Heart right ventricle (tissue), 16 donors: ENCODE measurements around the gene RAD51B. TPM values are rescaled to one million over a fixed set of nuclear protein-coding genes. Genes with fewer than 3 reads are reported as not detected.
A peak's percentile ranks its signal among the peaks of the same experiment; 100 is the strongest.

Experiments used
- ATAC-seq, 8 donors: fragments of 200-7000 bp; cut with Tn5 transposase; one replicate each; pipeline ENCODE4 v1.9.1; 2020; ENCODE audit warnings: mild to moderate bottlenecking in 8 of 8, moderate library complexity in 8 of 8, moderate number of reproducible peaks in 1 of 8
- DNase-seq, 2 donors: peaks; one replicate each; pipeline ENCODE4 v3.0.0-alpha.2; 2020
- H3K27ac ChIP-seq, 10 donors: fragments of 200-600 bp; sonication (generic) in 2 of 10; one replicate each; pipeline versions ENCODE4 v1.5.0 to v1.8.0; 2020 to 2022; ENCODE audit warnings: mild to moderate bottlenecking in 3 of 10
- H3K27me3 ChIP-seq, 7 donors: fragments of 200-600 bp; one replicate each; pipeline ENCODE4 v1.8.0; 2021 to 2022; ENCODE audit warnings: mild to moderate bottlenecking in 2 of 7
- H3K36me3 ChIP-seq, 9 donors: fragments of 200-600 bp; sonication (generic) in 1 of 9; one replicate each; pipeline versions ENCODE4 v1.5.0 to v1.8.0; 2020 to 2022; ENCODE audit warnings: mild to moderate bottlenecking in 2 of 9
- H3K4me1 ChIP-seq, 9 donors: fragments of 200-600 bp; sonication (generic) in 1 of 9; one replicate each; pipeline versions ENCODE4 v1.5.0 to v1.8.0; 2020 to 2022; ENCODE audit warnings: mild to moderate bottlenecking in 4 of 9
- H3K4me3 ChIP-seq, 10 donors: fragments of 200-600 bp; sonication (generic) in 2 of 10; one replicate each; pipeline versions ENCODE4 v1.5.0 to v1.8.0; 2020 to 2022; ENCODE audit warnings: mild to moderate bottlenecking in 7 of 10, moderate library complexity in 2 of 10
- H3K9me3 ChIP-seq, 11 donors: fragments of 200-600 bp in 10 of 11; sonication (generic) in 2 of 11; one replicate each; pipeline versions ENCODE4 v1.5.0 to v1.8.0; 2013 to 2022; ENCODE audit warnings: mild to moderate bottlenecking in 2 of 11, control low read depth in 1 of 11, moderate library complexity in 1 of 11
- WGBS, 2 donors: extraction: QIAGEN DNeasy Blood & Tissue Kit; methylation state at CpG; one replicate each; pipeline ENCODE4 v1.1.7; 2013; ENCODE audit warnings: inconsistent platforms in 1 of 2; 5-methylcytosine and 5-hydroxymethylcytosine counted together
- intact Hi-C, 10 donors: fragments of 100-400 bp; cut with DNase I; formaldehyde crosslinking; loops; one replicate each; pipeline versions ENCODE4 v1.11.1 to v1.14.2; 2022
- polyA plus RNA-seq, 2 donors: library from polyadenylated mRNA; stranded (reverse); fragments of 200-250 nt; gene quantifications; one replicate each; pipeline ENCODE4 v1.2.3, GENCODE V29; 2013
- total RNA-seq, 10 donors: library from RNA; stranded (reverse); fragmentation: NEBNext Ultra II Directional in 3 of 10; extraction: Animal tissue kit (Norgen Biotek cat#: 25700) in 3 of 10; gene quantifications; one replicate each; pipeline versions ENCODE4 v1.2.1 to v1.2.4, GENCODE V29; 2021 to 2023
- TF ChIP-seq, protein P1 (sequence below), 9 donors: fragments of 200-600 bp; sonication (generic) in 2 of 9; IDR thresholded peaks; one replicate each; pipeline versions ENCODE4 v1.5.0 to v1.8.0; 2021 to 2022; ENCODE audit warnings: antibody characterized with exemption in 9 of 9, mild to moderate bottlenecking in 5 of 9, moderate library complexity in 1 of 9
- donor health status: Arrhythmogenic right ventricular cardiomyopathy.
- donor health status: ischemic (EF 13 %, LVEDD 7.1; RV severe dilation, severe dysfunction).
- donor health status: healthy with polysubstance abuse.
- donor health status: DM: no; HTN: yes; CAD: no.
- donor health status: DM: no; HTN: no; CAD: no.
- donor health status: ischemic (EF 25% LVEDD 6.9; RV normal size, moderate dysfunction).
- donor health status: ischemic (EF 25% LVEDD 5.7; RV mildly dilated, moderate dysfunction).
- donor health status: healthy.
- donor health status: DM: yes; HTN: yes; CAD: no.
- donor health status: Ischemic cardiomyopathy.
- donor health status: ischemic (EF 35%, LVEDD 5.7; RV mildly dilated, moderate dysfunction).
- donor health status: nonischemic (EF 11% LVEDD 7.7; RV severe dilation, severe dysfunction).
- donor health status: DM: yes; HTN: yes; CAD: no.
- donor health status: PGD.
- donor health status: ischemic (EF 29% LVEDD 5.4; RV normal size, mild dysfunction).
- donor health status: nonischemic (EF 23%, LVEDD 6.1; RV moderate dilation, normal function).

The RAD51B gene
- total and polyA plus RNA-seq, 12 donors, result 0.88 to 8.6 (median 3.5) TPM

DNA sequence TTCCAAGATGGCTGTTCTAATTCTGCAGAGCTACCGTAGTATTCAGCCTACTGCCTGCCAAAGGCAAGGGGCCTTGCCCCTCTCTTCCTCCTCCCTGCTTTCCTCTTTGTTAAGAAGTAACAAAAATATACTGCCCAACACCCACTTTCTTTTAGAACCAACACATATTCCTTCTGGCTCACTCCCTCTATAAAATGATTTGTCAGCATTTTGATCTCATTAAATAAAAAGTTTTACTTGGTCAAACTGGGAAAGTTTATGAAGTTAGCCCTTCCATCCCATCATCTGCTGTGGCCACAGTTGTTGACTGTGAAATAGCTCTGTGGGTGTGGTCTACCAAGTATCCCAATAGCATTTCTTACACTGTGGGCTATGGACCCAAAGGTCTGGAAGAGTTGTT lies 500.9 kb downstream of the RAD51B start:
- Histone ChIP-seq H3K27me3 (no peaks in the 10 kb centered on the region), H3K36me3 (no peaks in the 10 kb centered on the region), H3K4me3 (no peak overlapping the region), H3K9me3 (no peaks in the 10 kb centered on the region), H3K27ac (no peak overlapping the region), H3K4me1 (peaks cover 0 to 24% (median 0%) of the 10 kb centered on the region in 9 donors)
- DNase-seq, result no peak
- WGBS, 2 donors, result 94 to 96% methylated on average over 1 of the region's 1 CpG
- no peak for ATAC-seq
- TF ChIP-seq, protein P1, sequence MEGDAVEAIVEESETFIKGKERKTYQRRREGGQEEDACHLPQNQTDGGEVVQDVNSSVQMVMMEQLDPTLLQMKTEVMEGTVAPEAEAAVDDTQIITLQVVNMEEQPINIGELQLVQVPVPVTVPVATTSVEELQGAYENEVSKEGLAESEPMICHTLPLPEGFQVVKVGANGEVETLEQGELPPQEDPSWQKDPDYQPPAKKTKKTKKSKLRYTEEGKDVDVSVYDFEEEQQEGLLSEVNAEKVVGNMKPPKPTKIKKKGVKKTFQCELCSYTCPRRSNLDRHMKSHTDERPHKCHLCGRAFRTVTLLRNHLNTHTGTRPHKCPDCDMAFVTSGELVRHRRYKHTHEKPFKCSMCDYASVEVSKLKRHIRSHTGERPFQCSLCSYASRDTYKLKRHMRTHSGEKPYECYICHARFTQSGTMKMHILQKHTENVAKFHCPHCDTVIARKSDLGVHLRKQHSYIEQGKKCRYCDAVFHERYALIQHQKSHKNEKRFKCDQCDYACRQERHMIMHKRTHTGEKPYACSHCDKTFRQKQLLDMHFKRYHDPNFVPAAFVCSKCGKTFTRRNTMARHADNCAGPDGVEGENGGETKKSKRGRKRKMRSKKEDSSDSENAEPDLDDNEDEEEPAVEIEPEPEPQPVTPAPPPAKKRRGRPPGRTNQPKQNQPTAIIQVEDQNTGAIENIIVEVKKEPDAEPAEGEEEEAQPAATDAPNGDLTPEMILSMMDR (IDR thresholded peaks at IDR 0.05), result no peak
- intact Hi-C loops, result no loop called here

DNA sequence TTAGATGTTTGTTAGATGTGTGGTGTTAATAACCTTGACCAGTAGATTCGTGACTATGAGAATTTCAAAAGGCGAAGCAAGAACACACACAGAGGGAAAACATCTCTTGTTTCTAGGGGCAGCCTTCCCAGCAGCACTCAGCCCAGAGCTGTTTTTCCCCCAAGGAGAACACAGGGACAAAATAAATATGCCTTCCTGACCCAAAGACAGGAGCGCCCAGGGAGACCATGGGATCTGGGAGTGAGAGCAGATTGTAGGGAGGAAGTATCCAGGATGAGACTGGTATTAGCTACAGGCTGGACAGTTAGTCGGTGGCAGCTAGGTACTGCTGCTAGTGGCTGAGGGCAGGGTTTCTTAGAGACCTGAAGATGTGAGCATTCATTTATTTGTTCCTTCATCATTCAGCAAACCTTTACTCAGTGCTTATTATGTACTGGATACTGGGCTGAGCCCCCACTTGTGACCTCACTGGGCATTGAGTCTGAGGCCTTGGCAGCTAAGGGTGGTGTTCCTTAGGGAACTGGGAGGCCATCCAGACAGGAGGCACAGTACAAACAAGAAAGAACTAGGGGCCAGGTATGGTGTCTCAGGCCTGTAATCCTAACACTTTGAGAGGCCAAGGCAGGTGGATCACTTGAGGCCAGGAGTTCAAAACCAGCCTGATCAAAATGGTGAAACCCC lies 503.5 kb downstream of the RAD51B start:
- TF ChIP-seq, protein P1 (IDR thresholded peaks at IDR 0.05), result no peak
- no peak overlapping the region for H3K27ac ChIP-seq
- H3K4me3 ChIP-seq, result no peak overlapping the region
- no peaks in the 10 kb centered on the region for H3K27me3 ChIP-seq
- H3K4me1 ChIP-seq, result peaks cover 0 to 30% (median 0%) of the 10 kb centered on the region in 9 donors
- WGBS, 2 donors, result 77 to 94% methylated on average over 4 of the region's 4 CpGs
- no peaks in the 10 kb centered on the region for H3K36me3 ChIP-seq
- DNase-seq (no peak), ATAC-seq (peak in 2 of 8 donors; percentile 40 to 53)
- intact Hi-C loops, result no loop called here
- H3K9me3 ChIP-seq, result no peaks in the 10 kb centered on the region

DNA sequence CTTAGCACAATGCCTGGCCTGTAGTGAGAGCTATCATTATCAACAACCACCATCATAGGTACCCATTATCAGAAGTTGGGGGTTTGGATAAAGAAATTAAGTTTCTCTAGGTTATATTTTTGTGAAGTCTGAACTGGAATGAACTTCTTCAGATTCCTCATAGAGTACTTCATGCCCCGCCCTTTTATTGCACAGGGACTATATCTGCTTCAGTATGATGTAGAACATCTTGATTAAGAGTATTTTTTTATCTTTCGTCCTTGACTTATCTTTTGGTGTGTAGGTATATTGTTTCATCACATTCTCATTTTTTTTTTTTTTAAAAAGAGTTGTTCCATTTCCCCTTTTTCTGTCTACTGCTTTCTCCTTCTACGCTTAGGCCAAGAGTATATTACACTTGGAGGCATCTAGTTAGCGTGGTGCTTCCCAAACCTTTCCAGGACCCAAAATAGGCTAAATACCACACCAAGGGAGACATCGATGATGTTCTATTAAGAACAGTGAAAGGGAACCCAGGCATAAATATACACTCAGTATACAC lies 505.8 kb downstream of the RAD51B start:
- no peaks in the 10 kb centered on the region for H3K9me3 ChIP-seq
- intact Hi-C loops, result no loop called here

DNA sequence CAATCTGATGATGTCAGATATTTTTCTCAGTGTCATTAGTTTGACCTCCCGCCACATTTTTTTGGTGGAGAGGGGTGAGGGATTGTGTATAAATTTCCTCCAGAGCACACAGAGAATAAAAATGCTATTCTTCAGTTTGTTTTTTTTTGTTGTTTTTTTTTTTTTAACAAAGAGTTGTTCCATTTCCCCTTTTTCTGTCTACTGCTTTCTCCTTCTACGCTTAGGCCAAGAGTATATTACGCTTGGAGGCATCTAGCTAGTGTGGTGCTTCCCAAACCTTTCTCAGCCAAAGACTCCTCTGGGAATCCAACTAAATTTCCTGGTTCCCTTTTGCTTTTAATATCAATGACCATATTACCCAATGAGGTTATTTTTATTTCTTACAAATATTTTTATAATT lies 507.7 kb downstream of the RAD51B start:
- WGBS, 2 donors, result 78 to 81% methylated on average over 3 of the region's 3 CpGs
- peaks cover 0 to 28% (median 0%) of the 10 kb centered on the region in 9 donors for H3K4me1 ChIP-seq
- no peak overlapping the region for H3K4me3 ChIP-seq
- DNase-seq, result no peak
- TF ChIP-seq, protein P1 (IDR thresholded peaks at IDR 0.05), result no peak
- no peaks in the 10 kb centered on the region for H3K36me3 ChIP-seq
- peak overlapping the region in 3 of 10 donors; percentile 6 to 54 (median 50) for H3K27ac ChIP-seq
- peak in 3 of 8 donors; percentile 31 to 67 (median 42) for ATAC-seq
- H3K9me3 ChIP-seq, result no peaks in the 10 kb centered on the region
- intact Hi-C loops, result no loop called here
- no peaks in the 10 kb centered on the region for H3K27me3 ChIP-seq

More for the DNA sequence above, 505.8 kb downstream of the RAD51B start:
- Histone ChIP-seq H3K36me3 (no peaks in the 10 kb centered on the region), H3K27ac (no peak overlapping the region), H3K4me3 (no peak overlapping the region), H3K4me1 (peaks cover 0 to 15% (median 0%) of the 10 kb centered on the region in 9 donors), H3K27me3 (no peaks in the 10 kb centered on the region)
- TF ChIP-seq, protein P1 (IDR thresholded peaks at IDR 0.05), result no peak
- ATAC-seq (no peak), DNase-seq (no peak)
- WGBS, 2 donors, result 96 to 97% methylated on average over 5 of the region's 5 CpGs
